MM.1S (cell line): ENCODE data around the gene RPS6KA2.

Experiments
- CTCF ChIP-seq: fragments of 300-600 bp; sonication (generic); IDR thresholded peaks from 2 replicates; pipeline ENCODE4 v1.5.1; 2016; ENCODE audit warnings: antibody characterized with exemption, low read length, mixed read lengths
- EZH2 ChIP-seq: fragments of 300-600 bp; sonication (generic); optimal IDR thresholded peaks from 2 replicates; pipeline ENCODE3; 2017; ENCODE audit warnings: low read depth, mild to moderate bottlenecking, antibody characterized with exemption, low read length, mixed read lengths

GRCh38 chr6:166636191-166636933 lies 9.3 kb upstream of the RPS6KA2 start:
- TF ChIP-seq CTCF (no peak), EZH2 (no peak)
